Kidney (tissue), 14 donors: Measurements from ENCODE around the gene PSMB1. TPM values are rescaled to one million over a fixed set of nuclear protein-coding genes. Genes with fewer than 3 reads are reported as not detected.

ENCODE experiments used
- DNase-seq, 5 donors: peaks; one replicate each; pipeline ENCODE4 v3.0.0-alpha.2; 2013 to 2020
- FAIRE-seq: peaks from 2 replicates; lab custom pipeline; 2012; peaks lifted over from hg19 to GRCh38; lab: Jason Lieb, UNC
- H3K27ac ChIP-seq, 2 donors: one replicate each; pipeline ENCODE4 v1.7.0; 2013; ENCODE audit warnings: low read depth in 2 of 2, low read length in 2 of 2, inconsistent platforms in 1 of 2
- H3K27me3 ChIP-seq: one replicate; pipeline ENCODE4 v1.7.1; 2013; ENCODE audit warnings: low read length, inconsistent platforms; ENCODE audit not compliant: control insufficient read depth, insufficient read depth
- H3K36me3 ChIP-seq, 3 donors: one replicate each; pipeline versions ENCODE4 v1.7.0 to v1.7.1; 2013; ENCODE audit warnings: low read length in 3 of 3, control low read depth in 1 of 3, inconsistent platforms in 1 of 3; ENCODE audit not compliant: insufficient read depth in 3 of 3, control insufficient read depth in 2 of 3
- H3K4me1 ChIP-seq, 3 donors: one replicate each; pipeline versions ENCODE4 v1.7.0 to v1.7.1; 2013; ENCODE audit warnings: low read length in 3 of 3, inconsistent platforms in 1 of 3, low read depth in 1 of 3; ENCODE audit not compliant: control insufficient read depth in 2 of 3, insufficient read depth in 2 of 3
- H3K4me3 ChIP-seq, 3 donors: one replicate each; pipeline versions ENCODE4 v1.7.0 to v1.8.1; 2013; ENCODE audit warnings: low read length in 3 of 3, control low read depth in 1 of 3, inconsistent platforms in 1 of 3
- H3K9ac ChIP-seq, 3 donors: one replicate each; pipeline versions ENCODE4 v1.7.0 to v1.7.1; 2013; ENCODE audit warnings: low read length in 3 of 3, control low read depth in 1 of 3, inconsistent platforms in 1 of 3
- H3K9me3 ChIP-seq, 3 donors: one replicate each; pipeline versions ENCODE4 v1.7.0 to v1.7.1; 2013; ENCODE audit warnings: low read length in 3 of 3, control low read depth in 1 of 3, inconsistent platforms in 1 of 3; ENCODE audit not compliant: control insufficient read depth in 2 of 3, insufficient read depth in 1 of 3
- CTCF ChIP-seq: IDR thresholded peaks from 3 replicates; pipeline ENCODE4 v1.5.1; 2012; ENCODE audit warnings: mild to moderate bottlenecking, moderate library complexity, borderline replicate concordance; ENCODE audit not compliant: insufficient read depth; ENCODE audit errors: extremely low read depth
- intact Hi-C: fragments of 100-400 bp; cut with DNase I; formaldehyde crosslinking; loops from one replicate; pipeline ENCODE4 v1.11.1; 2022
- polyA plus RNA-seq: library from polyadenylated mRNA; stranded (reverse); fragments of 350-450 nt; fragmentation: Illumina TruSeq; extraction: RNeasy Lipid Tissue Mini Kit (QIAGEN cat#74804); gene quantifications from one replicate; pipeline ENCODE4 v1.2.3, GENCODE V29; 2014; ENCODE audit warnings: low read depth, low replicate concordance; ENCODE audit not compliant: insufficient read depth
- total RNA-seq: library from RNA; stranded (reverse); fragmentation: NEBNext Ultra II Directional; extraction: Animal tissue kit (Norgen Biotek cat#: 25700); gene quantifications from one replicate; pipeline ENCODE4 v1.2.1, GENCODE V29; 2021
- donor health status: control.
- donor health status: control.
- donor health status: control.
- donor health status: control.
- donor health status: control.
- donor health status: DM: yes; HTN: yes; CAD: no.
- donor health status: Normal renal cell carcinoma (clear cell type).

PSMB1 gene
- total and polyA plus RNA-seq, 2 donors from 2014 or later = 132 to 309 TPM

DNA sequence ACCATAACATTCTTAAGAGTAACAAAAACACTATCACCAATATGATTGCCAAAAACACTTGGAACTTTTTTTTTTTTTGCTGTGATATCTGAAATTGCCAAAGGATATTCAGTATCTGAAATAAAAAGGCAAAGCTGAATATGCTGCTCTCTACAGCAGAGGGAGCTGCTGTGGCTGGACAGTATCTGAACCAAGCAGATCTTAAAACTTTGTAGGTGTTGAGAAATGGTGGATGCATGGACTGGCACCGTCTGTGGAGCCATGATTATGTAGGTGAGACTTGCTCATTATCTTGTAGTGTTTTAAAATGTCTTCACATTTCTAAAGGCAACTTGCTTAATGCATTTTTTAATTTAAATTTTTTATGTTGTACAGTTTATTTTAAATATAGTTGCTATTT, 22.1 kb upstream of the PSMB1 start:
- Histone ChIP-seq H3K4me1 (no peaks in the 10 kb centered on the region), H3K36me3 (peaks cover 7 to 43% (median 33%) of the 10 kb centered on the region in 3 donors)
- FAIRE-seq = no peak

GRCh38 chr6:170572704-170573466, 19.8 kb upstream of the PSMB1 start:
- Histone ChIP-seq H3K36me3 (peaks cover 5 to 44% (median 44%) of the 10 kb centered on the region in 3 donors), H3K4me3 (no peak overlapping the region), H3K27ac (no peak overlapping the region), H3K9me3 (no peaks in the 10 kb centered on the region), H3K9ac (no peak overlapping the region), H3K27me3 (no peaks in the 10 kb centered on the region), H3K4me1 (no peaks in the 10 kb centered on the region)
- intact Hi-C loops = no loop called here
- FAIRE-seq (no peak), DNase-seq (no peak)
- no peak for TF ChIP-seq CTCF

More for the DNA sequence above, 22.1 kb upstream of the PSMB1 start:
- Histone ChIP-seq H3K9ac (no peak overlapping the region), H3K27ac (no peak overlapping the region), H3K27me3 (no peaks in the 10 kb centered on the region), H3K4me3 (no peak overlapping the region), H3K9me3 (no peaks in the 10 kb centered on the region)
- intact Hi-C loops = no loop called here
- no peak for DNase-seq
- TF ChIP-seq CTCF = no peak

DNA sequence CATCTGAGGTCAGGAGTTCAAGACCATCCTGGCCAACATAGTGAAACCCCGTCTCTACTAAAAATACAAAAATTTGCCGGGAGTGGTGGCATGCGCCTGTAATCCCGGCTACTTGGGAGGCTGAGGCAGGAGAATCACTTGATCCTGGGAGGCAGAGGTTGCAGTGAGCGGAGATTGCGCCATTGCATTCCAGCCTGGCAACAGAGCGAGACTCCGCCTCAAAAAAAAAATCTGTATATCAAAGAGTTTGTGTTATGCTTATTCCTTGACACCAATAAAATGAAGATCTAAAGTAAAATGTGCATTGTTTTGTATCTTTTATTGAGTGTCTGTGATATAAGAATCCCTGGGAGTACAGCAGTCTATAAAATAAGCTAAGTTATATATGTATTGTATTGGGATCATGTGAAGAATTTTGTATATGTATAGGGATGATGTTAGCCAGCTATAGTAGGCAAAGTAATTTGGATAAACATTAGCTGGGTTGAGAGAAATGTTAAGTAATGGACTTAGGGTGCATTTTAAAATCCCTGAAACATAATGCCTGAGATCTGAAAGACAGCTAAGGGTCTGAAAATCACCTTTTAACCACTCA, 11.9 kb upstream of the PSMB1 start:
- H3K9me3 ChIP-seq = no peaks in the 10 kb centered on the region
- H3K4me1 ChIP-seq = no peaks in the 10 kb centered on the region
- DNase-seq (no peak), FAIRE-seq (no peak)
- intact Hi-C loops = no loop called here
- TF ChIP-seq CTCF = no peak
- H3K36me3 ChIP-seq = peaks cover 10 to 34% (median 27%) of the 10 kb centered on the region in 3 donors
- H3K27me3 ChIP-seq = no peaks in the 10 kb centered on the region
- no peak overlapping the region for H3K4me3 ChIP-seq
- no peak overlapping the region for H3K9ac ChIP-seq
- no peak overlapping the region for H3K27ac ChIP-seq
